Measurements from ENCODE around the gene RASSF4. TPM values are rescaled to one million over a fixed set of nuclear protein-coding genes. Genes with fewer than 3 reads are reported as not detected.
A peak's percentile ranks its signal among the peaks of the same experiment; 100 is the strongest.

RASSF4 gene
- total RNA-seq, 1 donor from 2014 or later = 122 TPM

- no peak for DNase-seq (ENCODE audit: low spot score)
Observed at GRCh38 chr10:44986179-44986578, 26.6 kb downstream of the RASSF4 start.

GRCh38 chr10:44986670-44987069 lies 27.1 kb downstream of the RASSF4 start:
- no peak for DNase-seq (ENCODE audit: low spot score)

- DNase-seq (ENCODE audit: low spot score) = peak; percentile 81
Observed at GRCh38 chr10:44988957-44989585, 29.5 kb downstream of the RASSF4 start.

GRCh38 chr10:44989597-44990301 lies 30.1 kb downstream of the RASSF4 start:
- no peak for DNase-seq (ENCODE audit: low spot score)

- no peak for DNase-seq (ENCODE audit: low spot score)
Observed at GRCh38 chr10:44990302-44990655, 30.7 kb downstream of the RASSF4 start.

- DNase-seq (ENCODE audit: low spot score) = no peak
Observed at GRCh38 chr10:44990965-44991364, 31.4 kb downstream of the RASSF4 start.

GRCh38 chr10:44991571-44991970 lies 32.0 kb downstream of the RASSF4 start:
- no peak for DNase-seq (ENCODE audit: low spot score)

GRCh38 chr10:44992070-44992731 lies 32.6 kb downstream of the RASSF4 start:
- peak; percentile 89 for DNase-seq (ENCODE audit: low spot score)

- peak; percentile 80 for DNase-seq (ENCODE audit: low spot score)
Observed at GRCh38 chr10:44992732-44993225, 33.2 kb downstream of the RASSF4 start.

- DNase-seq (ENCODE audit: low spot score) = peak; percentile 88
Observed at GRCh38 chr10:44993226-44993921, 33.8 kb downstream of the RASSF4 start.

- no peak for DNase-seq (ENCODE audit: low spot score)
Observed at GRCh38 chr10:44993922-44994751, 34.5 kb downstream of the RASSF4 start.

- no peak for DNase-seq (ENCODE audit: low spot score)
Observed at GRCh38 chr10:44994752-44995530, 35.3 kb downstream of the RASSF4 start.

- DNase-seq (ENCODE audit: low spot score) = no peak
Observed at GRCh38 chr10:44995581-44995913, 35.9 kb downstream of the RASSF4 start.

GRCh38 chr10:44995914-44996669 lies 36.5 kb downstream of the RASSF4 start:
- DNase-seq (ENCODE audit: low spot score) = no peak

GRCh38 chr10:44997105-44997748 lies 37.6 kb downstream of the RASSF4 start:
- DNase-seq (ENCODE audit: low spot score) = no peak

- DNase-seq (ENCODE audit: low spot score) = no peak
Observed at GRCh38 chr10:44998146-44998631, 38.6 kb downstream of the RASSF4 start.

GRCh38 chr10:45000138-45000751 lies 40.6 kb downstream of the RASSF4 start:
- DNase-seq (ENCODE audit: low spot score) = peak; percentile 90

- peak; percentile 92 for DNase-seq (ENCODE audit: low spot score)
Observed at GRCh38 chr10:45000752-45001380, 41.3 kb downstream of the RASSF4 start, which contains the start of gene ZNF22. TSS of gene ZNF22 (plus strand) at chr10:45000923. CDS start at chr10:45003369, 2,446 bp downstream.
